Fibroblast of mammary gland (primary cell): ENCODE results near the gene AKT1.

Experiments used
- DNase-seq: peaks from one replicate; pipeline ENCODE4 v3.0.0-alpha.2; 2010; ENCODE audit warnings: low read depth
- H3K4me3 ChIP-seq: 2 replicates; pipeline ENCODE4 v1.5.1; 2011; ENCODE audit warnings: low read depth, mild to moderate bottlenecking, low read length, moderate library complexity; ENCODE audit not compliant: control insufficient read depth
- CTCF ChIP-seq: conservative IDR thresholded peaks from 2 replicates; pipeline ENCODE4 v1.5.1; 2011; ENCODE audit warnings: low read depth, low read length, inconsistent platforms; ENCODE audit not compliant: control insufficient read depth, insufficient read depth

The AKT1 gene

GRCh38 chr14:104772707-104773504 lies 22.6 kb downstream of the AKT1 start:
- TF ChIP-seq CTCF = no peak
- no peak overlapping the region for H3K4me3 ChIP-seq

GRCh38 chr14:104771918-104772706 lies 23.4 kb downstream of the AKT1 start:
- no peak overlapping the region for H3K4me3 ChIP-seq
- no peak for TF ChIP-seq CTCF
- no peak for DNase-seq

More at GRCh38 chr14:104772707-104773504, 22.6 kb downstream of the AKT1 start:
- DNase-seq = no peak

- TF ChIP-seq CTCF = no peak
- no peak for DNase-seq
- no peak overlapping the region for H3K4me3 ChIP-seq
Measured at GRCh38 chr14:104771374-104771773, 24.2 kb downstream of the AKT1 start.

GRCh38 chr14:104770851-104771272 lies 24.7 kb downstream of the AKT1 start:
- TF ChIP-seq CTCF = peak; percentile 66
- DNase-seq = no peak
- no peak overlapping the region for H3K4me3 ChIP-seq

GRCh38 chr14:104770072-104770579 lies 25.4 kb downstream of the AKT1 start:
- no peak overlapping the region for H3K4me3 ChIP-seq
- no peak for TF ChIP-seq CTCF
- no peak for DNase-seq

- no peak for DNase-seq
- no peak overlapping the region for H3K4me3 ChIP-seq
- no peak for TF ChIP-seq CTCF
Measured at GRCh38 chr14:104769324-104770071, 26.1 kb downstream of the AKT1 start.
